PC-3 (cell line): ENCODE results near the gene PIK3CG.

Source experiments
- EZH2 ChIP-seq: fragments of 300-600 bp; sonication (generic); IDR thresholded peaks from one replicate; pipeline ENCODE4 v1.6.1; 2017; ENCODE audit warnings: antibody characterized with exemption, mild to moderate bottlenecking, low read length; ENCODE audit not compliant: unreplicated experiment
- TF ChIP-seq, protein P1 (sequence below): fragments of 300-600 bp; sonication (generic); conservative IDR thresholded peaks from 2 replicates; pipeline ENCODE4 v1.5.1; 2017; ENCODE audit warnings: antibody characterized with exemption, low read depth, mild to moderate bottlenecking, low read length

DNA sequence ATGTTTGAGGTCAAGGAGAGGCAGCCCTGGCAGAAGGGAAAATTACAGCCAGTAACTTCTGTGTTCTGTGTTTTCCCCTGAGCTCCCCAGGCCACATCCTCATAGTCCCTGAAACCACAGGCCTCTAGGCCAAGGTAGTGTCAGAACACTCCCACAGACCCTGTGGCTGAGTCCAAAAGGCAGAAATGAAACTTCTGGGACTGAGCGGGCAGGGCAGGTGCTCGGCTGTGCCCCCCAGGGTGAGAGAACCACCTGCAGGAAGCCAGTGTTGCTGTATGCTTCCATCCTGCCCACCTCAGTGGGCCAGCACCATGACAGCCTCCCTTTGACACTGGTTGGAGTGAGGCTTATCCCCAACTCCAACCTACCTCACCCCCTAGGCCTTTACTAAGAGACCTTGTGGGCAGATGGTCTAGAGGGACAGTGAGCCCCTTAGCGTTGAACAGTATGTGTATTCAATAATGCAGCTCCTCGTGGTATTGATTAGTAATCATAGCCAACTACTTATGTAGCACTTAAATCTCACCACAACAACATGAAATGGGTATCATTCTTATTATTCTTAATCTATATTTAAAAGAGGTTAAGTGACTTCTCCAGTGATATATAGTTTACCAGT is 30.3 kb downstream of the PIK3CG start:
- TF ChIP-seq, protein P1, sequence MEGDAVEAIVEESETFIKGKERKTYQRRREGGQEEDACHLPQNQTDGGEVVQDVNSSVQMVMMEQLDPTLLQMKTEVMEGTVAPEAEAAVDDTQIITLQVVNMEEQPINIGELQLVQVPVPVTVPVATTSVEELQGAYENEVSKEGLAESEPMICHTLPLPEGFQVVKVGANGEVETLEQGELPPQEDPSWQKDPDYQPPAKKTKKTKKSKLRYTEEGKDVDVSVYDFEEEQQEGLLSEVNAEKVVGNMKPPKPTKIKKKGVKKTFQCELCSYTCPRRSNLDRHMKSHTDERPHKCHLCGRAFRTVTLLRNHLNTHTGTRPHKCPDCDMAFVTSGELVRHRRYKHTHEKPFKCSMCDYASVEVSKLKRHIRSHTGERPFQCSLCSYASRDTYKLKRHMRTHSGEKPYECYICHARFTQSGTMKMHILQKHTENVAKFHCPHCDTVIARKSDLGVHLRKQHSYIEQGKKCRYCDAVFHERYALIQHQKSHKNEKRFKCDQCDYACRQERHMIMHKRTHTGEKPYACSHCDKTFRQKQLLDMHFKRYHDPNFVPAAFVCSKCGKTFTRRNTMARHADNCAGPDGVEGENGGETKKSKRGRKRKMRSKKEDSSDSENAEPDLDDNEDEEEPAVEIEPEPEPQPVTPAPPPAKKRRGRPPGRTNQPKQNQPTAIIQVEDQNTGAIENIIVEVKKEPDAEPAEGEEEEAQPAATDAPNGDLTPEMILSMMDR: no peak
- no peak for TF ChIP-seq EZH2
